Neuron (in vitro differentiated cells): ENCODE data around the gene PECR.
"Not testable (repeated sequence)": the region's sequence is repeated elsewhere in the genome, so short reads cannot be mapped to it uniquely, and the experiment has no call there.

Experiments used
- H2AFZ ChIP-seq: one replicate; pipeline ENCODE4 v1.6.1; 2013; ENCODE audit warnings: low read depth, mild to moderate bottlenecking, inconsistent platforms, low read length, moderate library complexity
- H3K27me3 ChIP-seq: one replicate; pipeline ENCODE4 v1.6.1; 2013; ENCODE audit warnings: low read length; ENCODE audit not compliant: insufficient read depth
- H3K36me3 ChIP-seq: one replicate; pipeline ENCODE4 v1.6.1; 2013; ENCODE audit warnings: low read length; ENCODE audit not compliant: insufficient read depth
- H3K4me1 ChIP-seq: one replicate; pipeline ENCODE4 v1.6.1; 2013; ENCODE audit warnings: low read length; ENCODE audit not compliant: insufficient read depth
- H3K4me3 ChIP-seq: 2 replicates; pipeline ENCODE4 v1.5.1; 2013; ENCODE audit warnings: mild to moderate bottlenecking, low read length, moderate library complexity
- H3K9me3 ChIP-seq: one replicate; pipeline ENCODE4 v1.6.1; 2013; ENCODE audit warnings: low read length

The PECR gene

GRCh38 chr2:216094701-216095100, 13.1 kb upstream of the PECR start:
- Histone ChIP-seq H3K9me3 (peaks cover 6% of the 10 kb centered on the region), H3K36me3 (peaks cover 37% of the 10 kb centered on the region), H3K27me3 (no peaks in the 10 kb centered on the region), H3K4me1 (no peaks in the 10 kb centered on the region), H3K4me3 (no peak overlapping the region), H2AFZ (no peak overlapping the region)

GRCh38 chr2:216092646-216093045, 11.0 kb upstream of the PECR start:
- Histone ChIP-seq H3K4me3 (no peak overlapping the region), H3K9me3 (no peaks in the 10 kb centered on the region), H3K4me1 (no peaks in the 10 kb centered on the region), H2AFZ (no peak overlapping the region), H3K36me3 (peaks cover 20% of the 10 kb centered on the region), H3K27me3 (no peaks in the 10 kb centered on the region)

- Histone ChIP-seq H2AFZ (no peak overlapping the region), H3K36me3 (peaks cover 15% of the 10 kb centered on the region), H3K4me1 (no peaks in the 10 kb centered on the region), H3K4me3 (no peak overlapping the region), H3K27me3 (no peaks in the 10 kb centered on the region), H3K9me3 (no peaks in the 10 kb centered on the region)
Observed at GRCh38 chr2:216090369-216090786, 8.8 kb upstream of the PECR start.

GRCh38 chr2:216086207-216086893, 4.7 kb upstream of the PECR start:
- Histone ChIP-seq H3K4me1 (peaks cover 30% of the 10 kb centered on the region), H2AFZ (no peak overlapping the region), H3K9me3 (no peaks in the 10 kb centered on the region), H3K27me3 (no peaks in the 10 kb centered on the region), H3K4me3 (no peak overlapping the region), H3K36me3 (peaks cover 15% of the 10 kb centered on the region)

- no peak overlapping the region for H2AFZ ChIP-seq
- peaks cover 36% of the 10 kb centered on the region for H3K4me1 ChIP-seq
- H3K9me3 ChIP-seq, result no peaks in the 10 kb centered on the region
- H3K27me3 ChIP-seq, result no peaks in the 10 kb centered on the region
- peaks cover 15% of the 10 kb centered on the region for H3K36me3 ChIP-seq
- H3K4me3 ChIP-seq, result peak overlapping the region; percentile 82
Observed at GRCh38 chr2:216084547-216084946, 2.9 kb upstream of the PECR start.

GRCh38 chr2:216083464-216084281, 2.1 kb upstream of the PECR start:
- H3K4me3 ChIP-seq, result peak overlapping the region; percentile 82
- no peaks in the 10 kb centered on the region for H3K9me3 ChIP-seq
- no peak overlapping the region for H2AFZ ChIP-seq
- no peaks in the 10 kb centered on the region for H3K27me3 ChIP-seq
- peaks cover 15% of the 10 kb centered on the region for H3K36me3 ChIP-seq
- H3K4me1 ChIP-seq, result peaks cover 36% of the 10 kb centered on the region

- Histone ChIP-seq H2AFZ (no peak overlapping the region), H3K36me3 (peaks cover 15% of the 10 kb centered on the region), H3K27me3 (no peaks in the 10 kb centered on the region), H3K4me1 (peaks cover 36% of the 10 kb centered on the region), H3K9me3 (no peaks in the 10 kb centered on the region), H3K4me3 (peak overlapping the region; percentile 82)
Observed at GRCh38 chr2:216082805-216083204, 1.2 kb upstream of the PECR start.

GRCh38 chr2:216082117-216082711, 605 bp upstream of the PECR start:
- peak overlapping the region; percentile 79 for H2AFZ ChIP-seq
- peak overlapping the region; percentile 82 for H3K4me3 ChIP-seq
- H3K4me1 ChIP-seq, result peaks cover 36% of the 10 kb centered on the region

GRCh38 chr2:216081012-216081411, 597 bp downstream of the PECR start:
- Histone ChIP-seq H3K27me3 (no peaks in the 10 kb centered on the region), H3K4me3 (peak overlapping the region; percentile 82), H3K4me1 (peaks cover 36% of the 10 kb centered on the region), H3K9me3 (no peaks in the 10 kb centered on the region), H2AFZ (peak overlapping the region; percentile 79), H3K36me3 (no peaks in the 10 kb centered on the region)

More at GRCh38 chr2:216082117-216082711, 605 bp upstream of the PECR start:
- H3K27me3 ChIP-seq, result no peaks in the 10 kb centered on the region
- H3K9me3 ChIP-seq, result no peaks in the 10 kb centered on the region
- peaks cover 11% of the 10 kb centered on the region for H3K36me3 ChIP-seq

GRCh38 chr2:216080048-216080447, 1.6 kb downstream of the PECR start:
- not testable (repeated sequence) for H3K27me3 ChIP-seq, H3K9me3 ChIP-seq, H3K36me3 ChIP-seq, H2AFZ ChIP-seq, H3K4me3 ChIP-seq
- H3K4me1 ChIP-seq, result peaks cover 32% of the 10 kb centered on the region

- Histone ChIP-seq H3K27me3 (no peaks in the 10 kb centered on the region), H3K4me3 (no peak overlapping the region), H2AFZ (no peak overlapping the region), H3K36me3 (peaks cover 3% of the 10 kb centered on the region), H3K4me1 (peaks cover 21% of the 10 kb centered on the region), H3K9me3 (no peaks in the 10 kb centered on the region)
Observed at GRCh38 chr2:216078776-216079175, 2.8 kb downstream of the PECR start.

GRCh38 chr2:216075510-216076485, 5.8 kb downstream of the PECR start:
- H3K4me1 ChIP-seq, result peaks cover under 1% of the 10 kb centered on the region
- no peak overlapping the region for H2AFZ ChIP-seq
- H3K9me3 ChIP-seq, result no peaks in the 10 kb centered on the region
- H3K27me3 ChIP-seq, result no peaks in the 10 kb centered on the region
- peaks cover 5% of the 10 kb centered on the region for H3K36me3 ChIP-seq
- no peak overlapping the region for H3K4me3 ChIP-seq
